ENCODE measurements around the gene LPAR2. TPM values are rescaled to one million over a fixed set of nuclear protein-coding genes. Genes with fewer than 3 reads are reported as not detected.
"Not testable (repeated sequence)": the region's sequence is repeated elsewhere in the genome, so short reads cannot be mapped to it uniquely, and the experiment has no call there.

Gene LPAR2
- total and polyA plus RNA-seq, 2 donors (not counting 3 experiments of a cell fraction or from before 2014, with no cell fraction given) = 4.7 to 5.0 TPM

DNA sequence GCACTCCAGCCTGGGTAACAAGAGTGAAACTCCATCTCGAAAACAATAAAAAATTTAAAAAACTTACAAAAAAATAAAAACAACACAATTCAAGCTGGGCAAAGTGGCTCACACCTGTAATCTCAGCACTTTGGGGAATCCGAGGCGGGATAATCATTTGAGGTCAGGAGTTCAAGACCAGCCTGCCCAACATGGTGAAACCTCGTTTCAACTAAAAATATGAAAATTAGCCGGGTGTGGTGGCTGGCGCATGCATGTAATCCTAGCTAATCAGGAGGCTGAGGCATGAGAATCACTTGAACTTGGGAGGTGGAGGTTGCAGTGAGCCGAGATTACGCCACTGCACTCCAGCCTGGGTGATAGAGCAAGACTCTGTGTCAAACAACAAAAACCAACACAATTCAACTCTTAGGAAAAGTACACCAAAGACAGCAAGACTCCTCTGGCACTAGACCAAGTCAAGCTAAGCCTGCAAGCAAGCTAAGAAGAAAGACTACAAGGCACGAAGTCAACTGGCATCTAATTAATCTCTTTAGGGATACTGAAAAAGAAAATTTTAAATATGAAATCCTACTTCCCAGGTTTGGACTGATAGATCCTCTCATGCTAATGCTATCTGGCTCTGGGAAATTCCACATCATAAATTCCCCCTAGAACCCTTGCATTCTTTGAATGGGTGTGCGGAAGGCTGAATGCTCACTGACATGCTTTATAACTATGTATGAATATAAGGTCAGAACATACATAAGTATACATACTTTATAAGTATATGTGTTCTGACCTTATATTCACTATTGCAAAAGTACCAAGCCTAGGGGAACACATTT lies 17.4 kb downstream of the LPAR2 start:
- H3K9me3 ChIP-seq (replicated peaks; ENCODE audit: control insufficient read depth, insufficient read depth, low read length) = no peaks in the 10 kb centered on the region
- FAIRE-seq (no peak), DNase-seq (ENCODE audit: low read depth, low spot score) (no peak)
- no peaks in the 10 kb centered on the region for H3K4me1 ChIP-seq (ENCODE audit: control insufficient read depth, extremely low read depth, insufficient read depth, low read length)
- no peaks in the 10 kb centered on the region for H4K20me1 ChIP-seq (replicated peaks; ENCODE audit: control insufficient read depth, extremely low read depth, insufficient read depth, low read length)
- ChIA-PET CTCF (no interaction called here), POLR2A (no interaction called here)
- no peak overlapping the region for H3K4me2 ChIP-seq (ENCODE audit: insufficient read depth, low read length)
- dilution Hi-C loops (cut with MboI; ENCODE audit: extremely low pct_ligation_motif_present, low sequenced_read_pairs) = no loop called here
- H3K9me1 ChIP-seq (replicated peaks; ENCODE audit: control insufficient read depth, extremely low read depth, insufficient read depth, low read length) = no peaks in the 10 kb centered on the region
- H3K79me2 ChIP-seq (ENCODE audit: control insufficient read depth, insufficient read depth, low read length) = no peaks in the 10 kb centered on the region
- no peak overlapping the region for H2AFZ ChIP-seq (ENCODE audit: low read depth, low read length)
- H3K27me3 ChIP-seq (ENCODE audit: control insufficient read depth in 2 of 2, insufficient read depth in 2 of 2, low read length in 2 of 2) = no peaks in the 10 kb centered on the region
- no TSS peak for BruUV-seq (replicated peaks)
- intact Hi-C loops (cut with micrococcal nuclease) = no loop called here
- TF ChIP-seq FOS (IDR thresholded peaks at IDR 0.05; ENCODE audit: borderline replicate concordance, insufficient read depth, low read length) = no peak
- no peak for TF ChIP-seq POLR2A (IDR thresholded peaks at IDR 0.05; ENCODE audit: low read depth, low read length)
- H3K9ac ChIP-seq (replicated peaks; ENCODE audit: extremely low read depth, insufficient read depth, low read length) = no peak overlapping the region
- H3K4me3 ChIP-seq (replicated peaks in 1 of 3; ENCODE audit: insufficient read depth in 1 of 3, low read depth in 1 of 3, low read length in 3 of 3) = no peak overlapping the region
- H3K27ac ChIP-seq (ENCODE audit: insufficient read depth, low read depth, low read length) = no peak overlapping the region
- no peaks in the 10 kb centered on the region for H3K36me3 ChIP-seq (ENCODE audit: control insufficient read depth in 2 of 2, extremely low read depth in 1 of 2, insufficient read depth in 2 of 2, low read length in 2 of 2)

DNA sequence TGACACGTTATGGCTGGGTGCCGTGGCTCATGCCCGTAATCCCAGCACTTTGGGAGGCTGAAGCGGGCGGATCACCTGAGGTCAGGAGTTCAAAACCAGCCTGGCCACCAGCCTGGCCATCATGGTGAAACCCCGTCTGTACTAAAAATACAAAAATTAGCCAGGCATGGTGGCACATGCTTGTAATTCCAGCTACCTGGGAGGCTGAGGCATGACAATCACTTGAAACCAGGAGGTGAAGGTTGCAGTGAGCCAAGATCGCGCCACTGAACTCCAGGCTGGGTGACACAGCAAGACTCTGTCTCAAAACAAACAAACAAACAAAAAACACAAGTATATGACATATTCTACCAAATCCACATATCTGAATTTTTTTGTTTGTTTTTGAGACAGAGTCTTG lies 21.3 kb downstream of the LPAR2 start:
- H3K4me1 ChIP-seq (ENCODE audit: control insufficient read depth, extremely low read depth, insufficient read depth, low read length); DNase-seq (ENCODE audit: low read depth, low spot score); POLR2A ChIA-PET; H3K9me1 ChIP-seq (replicated peaks; ENCODE audit: control insufficient read depth, extremely low read depth, insufficient read depth, low read length); H3K79me2 ChIP-seq (ENCODE audit: control insufficient read depth, insufficient read depth, low read length); intact Hi-C loops (cut with micrococcal nuclease); H2AFZ ChIP-seq (ENCODE audit: low read depth, low read length); H3K4me3 ChIP-seq (replicated peaks in 1 of 3; ENCODE audit: insufficient read depth in 1 of 3, low read depth in 1 of 3, low read length in 3 of 3); H3K9me3 ChIP-seq (replicated peaks; ENCODE audit: control insufficient read depth, insufficient read depth, low read length); H3K4me2 ChIP-seq (ENCODE audit: insufficient read depth, low read length); H3K36me3 ChIP-seq (ENCODE audit: control insufficient read depth in 2 of 2, extremely low read depth in 1 of 2, insufficient read depth in 2 of 2, low read length in 2 of 2); CTCF ChIA-PET; H3K27ac ChIP-seq (ENCODE audit: insufficient read depth, low read depth, low read length); FAIRE-seq; BruUV-seq (replicated peaks); dilution Hi-C loops (cut with MboI; ENCODE audit: extremely low pct_ligation_motif_present, low sequenced_read_pairs); H3K9ac ChIP-seq (replicated peaks; ENCODE audit: extremely low read depth, insufficient read depth, low read length); H3K27me3 ChIP-seq (ENCODE audit: control insufficient read depth in 2 of 2, insufficient read depth in 2 of 2, low read length in 2 of 2); H4K20me1 ChIP-seq (replicated peaks; ENCODE audit: control insufficient read depth, extremely low read depth, insufficient read depth, low read length): not testable (repeated sequence)

Data from endothelial cell of umbilical vein (primary cell).